Heart left ventricle (tissue), 16 donors: ENCODE data around the gene KDM4D. TPM values are rescaled to one million over a fixed set of nuclear protein-coding genes. Genes with fewer than 3 reads are reported as not detected.

Source experiments
- ATAC-seq, 4 donors: fragments of 200-7000 bp; cut with Tn5 transposase; one replicate each; pipeline ENCODE4 v1.9.1; 2020 to 2022; ENCODE audit warnings: moderate library complexity in 4 of 4, mild to moderate bottlenecking in 3 of 4, moderate number of reproducible peaks in 1 of 4
- DNase-seq, 5 donors: peaks; one replicate each; pipeline ENCODE4 v3.0.0-alpha.2; 2020
- H3K27ac ChIP-seq, 12 donors: fragments of 200-600 bp; sonication (generic) in 4 of 12; one replicate each; pipeline versions ENCODE4 v1.5.0 to v1.8.0; 2016 to 2022; ENCODE audit warnings: mild to moderate bottlenecking in 2 of 12
- H3K27me3 ChIP-seq, 9 donors: fragments of 200-600 bp; sonication (generic) in 2 of 9; one replicate each; pipeline versions ENCODE4 v1.5.1 to v1.8.0; 2016 to 2022; ENCODE audit warnings: mild to moderate bottlenecking in 3 of 9
- H3K36me3 ChIP-seq, 9 donors: fragments of 200-600 bp; sonication (generic) in 2 of 9; one replicate each; pipeline versions ENCODE4 v1.5.0 to v1.8.0; 2018 to 2022; ENCODE audit warnings: mild to moderate bottlenecking in 2 of 9
- H3K4me1 ChIP-seq, 12 donors: fragments of 200-600 bp; sonication (generic) in 4 of 12; one replicate each; pipeline versions ENCODE4 v1.5.0 to v1.8.0; 2016 to 2022; ENCODE audit warnings: mild to moderate bottlenecking in 3 of 12
- H3K4me3 ChIP-seq, 12 donors: fragments of 200-600 bp; sonication (generic) in 4 of 12; one replicate each; pipeline versions ENCODE4 v1.5.0 to v1.8.0; 2017 to 2022; ENCODE audit warnings: mild to moderate bottlenecking in 9 of 12, moderate library complexity in 4 of 12
- H3K9me3 ChIP-seq, 12 donors: fragments of 200-600 bp; sonication (generic) in 4 of 12; one replicate each; pipeline versions ENCODE4 v1.5.0 to v1.8.0; 2016 to 2022; ENCODE audit warnings: mild to moderate bottlenecking in 1 of 12
- POLR2A ChIP-seq, 2 donors: fragments of 450-650 bp; IDR thresholded peaks; one replicate each; pipeline ENCODE4 v1.6.1; 2017; ENCODE audit warnings: antibody characterized with exemption in 2 of 2, mild to moderate bottlenecking in 2 of 2, moderate library complexity in 2 of 2
- WGBS, 4 donors: extraction: QIAGEN DNeasy Blood & Tissue Kit in 2 of 4; methylation state at CpG; one replicate each; pipeline versions ENCODE4 v1.1.5 to v1.1.7; 2013 to 2018; 5-methylcytosine and 5-hydroxymethylcytosine counted together
- intact Hi-C, 10 donors: fragments of 100-400 bp; cut with DNase I; formaldehyde crosslinking; loops; one replicate each; pipeline versions ENCODE4 v1.11.1 to v1.14.2; 2022
- polyA plus RNA-seq, 2 donors: library from polyadenylated mRNA; stranded (reverse); fragments of 200-250 nt; gene quantifications; one replicate each; pipeline ENCODE4 v1.2.3, GENCODE V29; 2013
- total RNA-seq, 9 donors: library from RNA; depleted of rRNA in 2 of 9; stranded (reverse); fragments of >200 nt in 2 of 9; fragmentation: NEBNext Ultra II Directional in 3 of 9; extraction: Animal tissue kit (Norgen Biotek cat#: 25700) in 3 of 9; gene quantifications; one replicate each; pipeline versions ENCODE4 v1.1.0 to v1.2.4, GENCODE V29; 2016 to 2023
- TF ChIP-seq, protein P1 (sequence below), 12 donors: fragments of 200-600 bp; sonication (generic) in 4 of 12; IDR thresholded peaks; one replicate each; pipeline versions ENCODE4 v1.5.0 to v1.8.0; 2018 to 2022; ENCODE audit warnings: antibody characterized with exemption in 12 of 12, mild to moderate bottlenecking in 5 of 12
- donor health status: ischemic (EF 13 %, LVEDD 7.1; RV severe dilation, severe dysfunction).
- donor health status: healthy with polysubstance abuse.
- donor health status: DM: no; HTN: yes; CAD: no.
- donor health status: DM: no; HTN: no; CAD: no.
- donor health status: ischemic (EF 25% LVEDD 6.9; RV normal size, moderate dysfunction).
- donor health status: ischemic (EF 25% LVEDD 5.7; RV mildly dilated, moderate dysfunction).
- donor health status: healthy.
- donor health status: DM: yes; HTN: yes; CAD: no.
- donor health status: ischemic (EF 35%, LVEDD 5.7; RV mildly dilated, moderate dysfunction).
- donor health status: nonischemic (EF 11% LVEDD 7.7; RV severe dilation, severe dysfunction).
- donor health status: DM: yes; HTN: yes; CAD: no.
- donor health status: PGD.
- donor health status: ischemic (EF 29% LVEDD 5.4; RV normal size, mild dysfunction).
- donor health status: nonischemic (EF 23%, LVEDD 6.1; RV moderate dilation, normal function).

Gene KDM4D
- total and polyA plus RNA-seq, 11 donors: 0.19 to 1.3 (median 0.88) TPM; not detected in 1

DNA sequence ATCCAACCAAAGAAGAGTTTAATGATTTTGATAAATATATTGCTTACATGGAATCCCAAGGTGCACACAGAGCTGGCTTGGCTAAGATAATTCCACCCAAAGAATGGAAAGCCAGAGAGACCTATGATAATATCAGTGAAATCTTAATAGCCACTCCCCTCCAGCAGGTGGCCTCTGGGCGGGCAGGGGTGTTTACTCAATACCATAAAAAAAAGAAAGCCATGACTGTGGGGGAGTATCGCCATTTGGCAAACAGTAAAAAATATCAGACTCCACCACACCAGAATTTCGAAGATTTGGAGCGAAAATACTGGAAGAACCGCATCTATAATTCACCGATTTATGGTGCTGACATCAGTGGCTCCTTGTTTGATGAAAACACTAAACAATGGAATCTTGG, 23.9 kb downstream of the KDM4D start:
- DNase-seq (no peak), ATAC-seq (no peak)
- intact Hi-C loops: no loop called here
- Histone ChIP-seq H3K36me3 (peaks cover 0 to 3% (median 0%) of the 10 kb centered on the region in 9 donors), H3K9me3 (no peaks in the 10 kb centered on the region), H3K4me3 (no peak overlapping the region), H3K4me1 (no peaks in the 10 kb centered on the region), H3K27me3 (no peaks in the 10 kb centered on the region), H3K27ac (no peak overlapping the region)
- no peak for TF ChIP-seq POLR2A (IDR thresholded peaks at IDR 0.05)
- TF ChIP-seq, protein P1, sequence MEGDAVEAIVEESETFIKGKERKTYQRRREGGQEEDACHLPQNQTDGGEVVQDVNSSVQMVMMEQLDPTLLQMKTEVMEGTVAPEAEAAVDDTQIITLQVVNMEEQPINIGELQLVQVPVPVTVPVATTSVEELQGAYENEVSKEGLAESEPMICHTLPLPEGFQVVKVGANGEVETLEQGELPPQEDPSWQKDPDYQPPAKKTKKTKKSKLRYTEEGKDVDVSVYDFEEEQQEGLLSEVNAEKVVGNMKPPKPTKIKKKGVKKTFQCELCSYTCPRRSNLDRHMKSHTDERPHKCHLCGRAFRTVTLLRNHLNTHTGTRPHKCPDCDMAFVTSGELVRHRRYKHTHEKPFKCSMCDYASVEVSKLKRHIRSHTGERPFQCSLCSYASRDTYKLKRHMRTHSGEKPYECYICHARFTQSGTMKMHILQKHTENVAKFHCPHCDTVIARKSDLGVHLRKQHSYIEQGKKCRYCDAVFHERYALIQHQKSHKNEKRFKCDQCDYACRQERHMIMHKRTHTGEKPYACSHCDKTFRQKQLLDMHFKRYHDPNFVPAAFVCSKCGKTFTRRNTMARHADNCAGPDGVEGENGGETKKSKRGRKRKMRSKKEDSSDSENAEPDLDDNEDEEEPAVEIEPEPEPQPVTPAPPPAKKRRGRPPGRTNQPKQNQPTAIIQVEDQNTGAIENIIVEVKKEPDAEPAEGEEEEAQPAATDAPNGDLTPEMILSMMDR (IDR thresholded peaks at IDR 0.05): no peak
- 91 to 95% (median 93%) methylated on average over 6 of the region's 6 CpGs for WGBS, 4 donors

DNA sequence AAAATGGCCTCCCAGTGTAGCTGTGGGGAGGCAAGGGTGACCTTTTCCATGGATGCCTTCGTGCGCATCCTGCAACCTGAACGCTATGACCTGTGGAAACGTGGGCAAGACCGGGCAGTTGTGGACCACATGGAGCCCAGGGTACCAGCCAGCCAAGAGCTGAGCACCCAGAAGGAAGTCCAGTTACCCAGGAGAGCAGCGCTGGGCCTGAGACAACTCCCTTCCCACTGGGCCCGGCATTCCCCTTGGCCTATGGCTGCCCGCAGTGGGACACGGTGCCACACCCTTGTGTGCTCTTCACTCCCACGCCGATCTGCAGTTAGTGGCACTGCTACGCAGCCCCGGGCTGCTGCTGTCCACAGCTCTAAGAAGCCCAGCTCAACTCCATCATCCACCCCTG, 24.8 kb downstream of the KDM4D start:
- intact Hi-C loops: no loop called here
- Histone ChIP-seq H3K27me3 (no peaks in the 10 kb centered on the region), H3K4me3 (no peak overlapping the region), H3K4me1 (no peaks in the 10 kb centered on the region), H3K9me3 (no peaks in the 10 kb centered on the region), H3K27ac (no peak overlapping the region), H3K36me3 (peaks cover 0 to 3% (median 0%) of the 10 kb centered on the region in 9 donors)
- WGBS, 4 donors: 91 to 97% (median 93%) methylated on average over 12 to 13 of the region's 13 CpGs
- TF ChIP-seq, protein P1 (IDR thresholded peaks at IDR 0.05): no peak
- TF ChIP-seq POLR2A (IDR thresholded peaks at IDR 0.05): no peak
- DNase-seq: peak in 1 of 5 donors; percentile 47
- ATAC-seq: peak in 1 of 4 donors; percentile 13

DNA sequence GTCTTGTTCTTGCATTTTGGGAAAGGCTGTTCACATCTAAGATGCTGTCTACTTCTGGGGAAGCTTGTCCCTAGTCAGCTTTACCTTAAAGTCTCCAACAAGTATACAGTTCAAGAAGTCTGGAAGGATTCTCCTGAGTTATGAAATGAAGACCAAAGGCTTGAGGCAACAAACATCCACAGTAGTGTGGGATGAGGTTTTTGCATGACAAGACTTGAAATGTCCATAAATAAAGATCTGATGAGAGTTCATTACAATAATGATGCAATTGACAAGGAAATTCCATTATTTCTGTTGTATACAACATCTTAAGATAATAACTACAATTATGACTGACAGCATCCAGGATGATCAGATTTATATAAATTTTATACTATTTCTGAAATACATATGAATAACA, 30.2 kb downstream of the KDM4D start:
- intact Hi-C loops: no loop called here
- no peaks in the 10 kb centered on the region for H3K36me3 ChIP-seq
- TF ChIP-seq, protein P1 (IDR thresholded peaks at IDR 0.05): no peak
- TF ChIP-seq POLR2A (IDR thresholded peaks at IDR 0.05): no peak
- no peak for DNase-seq
- H3K4me1 ChIP-seq: no peaks in the 10 kb centered on the region
- H3K4me3 ChIP-seq: no peak overlapping the region
- H3K9me3 ChIP-seq: peaks cover 0 to 7% (median 0%) of the 10 kb centered on the region in 12 donors
- no peaks in the 10 kb centered on the region for H3K27me3 ChIP-seq
- no peak for ATAC-seq
- H3K27ac ChIP-seq: no peak overlapping the region

DNA sequence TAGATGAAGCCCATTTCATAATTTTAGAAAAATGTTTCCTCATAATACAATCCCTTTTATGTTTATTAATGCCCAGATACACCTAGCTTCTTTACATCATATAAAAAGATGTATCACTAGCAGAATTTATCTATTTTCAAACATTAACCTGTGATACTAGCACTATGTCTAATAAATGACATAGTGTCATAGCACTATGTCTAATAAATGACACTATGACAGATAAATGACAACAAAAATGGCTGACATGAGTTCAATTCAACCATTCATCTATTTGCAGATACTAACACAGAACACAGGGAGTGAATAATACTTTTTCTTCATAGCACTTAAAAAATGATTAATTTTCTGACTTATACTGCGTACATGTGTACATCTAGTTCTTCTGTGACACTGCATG, 32.1 kb downstream of the KDM4D start:
- Histone ChIP-seq H3K36me3 (no peaks in the 10 kb centered on the region), H3K9me3 (peaks cover 0 to 9% (median 0%) of the 10 kb centered on the region in 12 donors), H3K4me3 (no peak overlapping the region), H3K27ac (no peak overlapping the region), H3K4me1 (no peaks in the 10 kb centered on the region), H3K27me3 (no peaks in the 10 kb centered on the region)
- no peak for TF ChIP-seq POLR2A (IDR thresholded peaks at IDR 0.05)
- TF ChIP-seq, protein P1 (IDR thresholded peaks at IDR 0.05): no peak
- WGBS, 4 donors: 76 to 85% (median 79%) methylated on average over 1 of the region's 1 CpG
- DNase-seq (no peak), ATAC-seq (no peak)
- intact Hi-C loops: no loop called here
